Smooth muscle cell (in vitro differentiated cells): ENCODE results near the gene CMIP. TPM values are rescaled to one million over a fixed set of nuclear protein-coding genes. Genes with fewer than 3 reads are reported as not detected.

Experiments
- DNase-seq: peaks from one replicate; lab custom pipeline; 2025; ENCODE audit not compliant: unreplicated experiment; lab: John Stamatoyannopoulos, UW
- H2AFZ ChIP-seq: fragments of 200-600 bp; sonication (generic); 2 replicates; pipeline ENCODE4 v1.6.0; 2016; ENCODE audit warnings: antibody characterized with exemption, low read depth, mild to moderate bottlenecking
- H3F3A ChIP-seq: fragments of 200-600 bp; sonication (generic); 2 replicates; pipeline ENCODE4 v1.6.0; 2017; ENCODE audit warnings: antibody characterized with exemption, low read depth
- H3K27ac ChIP-seq: fragments of 200-600 bp; sonication (generic); 2 replicates; pipeline ENCODE4 v1.5.1; 2016; ENCODE audit warnings: low read depth, mild to moderate bottlenecking
- H3K27me3 ChIP-seq: fragments of 200-600 bp; sonication (generic); 2 replicates; pipeline ENCODE4 v1.6.1; 2016; ENCODE audit warnings: low read depth, mild to moderate bottlenecking
- H3K36me3 ChIP-seq: fragments of 200-600 bp; sonication (generic); 2 replicates; pipeline ENCODE4 v1.5.1; 2016; ENCODE audit warnings: low read depth
- H3K4me1 ChIP-seq: fragments of 200-600 bp; sonication (generic); 2 replicates; pipeline ENCODE4 v1.5.1; 2016; ENCODE audit warnings: low read depth
- H3K4me2 ChIP-seq: fragments of 200-600 bp; sonication (generic); 2 replicates; pipeline ENCODE4 v1.6.0; 2016; ENCODE audit warnings: mild to moderate bottlenecking
- H3K4me3 ChIP-seq: fragments of 200-600 bp; sonication (generic); 2 replicates; pipeline ENCODE4 v1.5.1; 2016; ENCODE audit warnings: mild to moderate bottlenecking
- H3K79me2 ChIP-seq: fragments of 200-600 bp; sonication (generic); 2 replicates; pipeline ENCODE4 v1.6.0; 2016; ENCODE audit warnings: low read depth, mild to moderate bottlenecking
- H3K9ac ChIP-seq: fragments of 200-600 bp; sonication (generic); 2 replicates; pipeline ENCODE4 v1.6.0; 2016; ENCODE audit warnings: low read depth
- H3K9me3 ChIP-seq: fragments of 200-600 bp; sonication (generic); replicated peaks from 2 replicates; pipeline ENCODE4 v1.5.1; 2016; ENCODE audit warnings: low read depth
- H4K20me1 ChIP-seq: fragments of 200-600 bp; sonication (generic); 2 replicates; pipeline ENCODE4 v1.6.0; 2016; ENCODE audit warnings: low read depth
- CTCF ChIP-seq: fragments of 200-600 bp; sonication (generic); IDR thresholded peaks from 2 replicates; pipeline ENCODE4 v1.5.1; 2017; ENCODE audit warnings: borderline replicate concordance, mild to moderate bottlenecking, antibody characterized with exemption; ENCODE audit not compliant: insufficient read depth, poor library complexity, severe bottlenecking
- WGBS: methylation state at CpG from one replicate; pipeline ENCODE4 v1.1.7; 2016; ENCODE audit warnings: low lambda C conversion rate; 5-methylcytosine and 5-hydroxymethylcytosine counted together
- microRNA-seq: library from miRNA; unstranded; fragments of <30 nt; microRNA quantifications from one replicate; pipeline ENCODE4, GENCODE V29; 2016; ENCODE audit warnings: borderline number of aligned reads
- polyA plus RNA-seq: library from polyadenylated mRNA; unstranded; fragments of >200 nt; fragmentation: Nextera tagmentation; extraction: Ambion mirVana; gene quantifications from 2 replicates; pipeline ENCODE4 v1.2.1, GENCODE V29; 2016
- small RNA-seq: library from RNA; depleted of rRNA; stranded (forward); fragments of <200 nt; gene quantifications from one replicate; pipeline ENCODE3, GENCODE V24; 2014
- total RNA-seq: library from RNA; depleted of rRNA; stranded (reverse); fragments of >200 nt; gene quantifications from 2 replicates; pipeline ENCODE4 v1.2.3, GENCODE V29; 2014

Gene CMIP
- total and polyA plus RNA-seq, 2 experiments from 2014 or later: 2.5 to 44.5 TPM

DNA sequence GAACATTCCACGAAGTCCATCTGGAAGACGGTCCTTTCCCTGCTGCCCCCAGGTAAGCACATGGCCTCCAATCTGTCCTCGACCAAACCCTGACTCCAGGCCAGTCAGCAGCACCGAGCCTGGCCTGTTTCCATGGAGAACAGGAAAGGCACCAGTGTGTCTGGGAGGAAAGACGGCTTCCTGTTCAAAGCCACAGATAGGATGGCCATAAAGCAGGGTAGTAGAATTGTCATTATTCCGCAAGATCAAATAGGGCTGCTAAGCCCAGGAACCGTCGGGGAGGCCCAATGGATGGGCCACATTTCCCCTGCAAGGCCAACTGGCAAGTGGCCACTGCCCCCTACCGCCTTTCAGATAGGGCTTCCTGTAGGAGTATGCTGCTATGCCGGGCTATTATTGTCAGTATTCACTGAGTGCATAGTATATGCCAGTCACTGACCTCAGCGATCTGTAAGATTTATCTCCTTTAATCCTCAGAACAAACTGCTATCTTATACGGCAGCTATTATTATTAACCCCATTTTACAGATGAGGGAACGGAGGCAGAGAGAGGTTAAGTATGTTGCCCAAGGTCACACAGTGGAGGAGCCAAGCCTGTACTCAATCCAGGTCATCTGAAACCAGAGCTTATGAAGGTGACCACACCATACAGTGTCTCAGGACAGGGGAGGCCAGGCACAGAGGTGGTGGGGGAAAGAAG, 311.5 kb downstream of the CMIP start:
- Histone ChIP-seq H3K36me3 (no peaks in the 10 kb centered on the region), H3K4me2 (no peak overlapping the region), H3K4me1 (no peaks in the 10 kb centered on the region), H3F3A (no peaks in the 10 kb centered on the region), H3K9me3 (no peaks in the 10 kb centered on the region), H3K4me3 (no peak overlapping the region), H3K79me2 (no peaks in the 10 kb centered on the region), H4K20me1 (no peaks in the 10 kb centered on the region), H3K9ac (no peak overlapping the region), H2AFZ (no peak overlapping the region), H3K27me3 (no peaks in the 10 kb centered on the region), H3K27ac (no peak overlapping the region)
- TF ChIP-seq CTCF: no peak
- 55% methylated on average over 13 of the region's 13 CpGs for WGBS
- DNase-seq: no peak

DNA sequence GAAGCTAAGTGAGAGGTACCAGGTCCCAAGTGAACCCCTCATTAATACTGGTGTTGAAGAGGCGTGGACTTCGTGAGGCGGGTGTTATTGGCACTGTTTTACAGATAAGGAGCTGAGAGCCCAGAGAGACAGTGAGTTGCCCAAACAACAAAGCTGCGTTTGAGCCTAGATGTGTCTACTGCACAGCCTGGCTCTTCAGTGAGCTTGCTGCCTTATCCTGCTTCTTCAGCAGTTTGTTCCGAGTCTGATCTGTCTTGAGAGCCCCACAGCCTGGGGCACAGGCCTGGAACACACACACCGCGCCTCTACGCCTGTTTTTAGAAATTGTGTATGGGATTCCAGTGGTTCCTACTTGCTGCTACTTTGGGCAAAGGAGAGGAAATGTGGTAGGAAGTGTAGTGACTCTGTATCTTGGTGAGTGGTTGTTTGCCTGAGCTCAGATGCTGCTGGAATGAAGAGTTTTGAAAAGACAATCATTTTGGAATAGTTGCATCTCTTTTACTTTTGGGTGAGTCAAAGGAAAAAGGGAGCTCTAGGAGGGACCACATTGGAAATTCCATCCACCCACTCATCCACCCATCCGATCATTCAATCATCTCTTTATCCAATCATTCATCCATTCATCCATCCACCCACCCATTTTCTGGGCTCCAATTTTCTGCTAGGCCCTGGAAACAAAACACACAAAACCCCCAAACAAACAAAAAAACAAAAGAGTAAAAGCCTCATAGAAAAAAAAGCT, 312.2 kb downstream of the CMIP start:
- Histone ChIP-seq H2AFZ (no peak overlapping the region), H3K27me3 (no peaks in the 10 kb centered on the region), H3K9ac (no peak overlapping the region), H3K4me2 (no peak overlapping the region), H3K27ac (no peak overlapping the region), H3F3A (no peaks in the 10 kb centered on the region), H3K36me3 (no peaks in the 10 kb centered on the region), H3K4me3 (no peak overlapping the region), H3K9me3 (no peaks in the 10 kb centered on the region), H3K79me2 (no peaks in the 10 kb centered on the region), H4K20me1 (no peaks in the 10 kb centered on the region), H3K4me1 (no peaks in the 10 kb centered on the region)
- WGBS: 80% methylated on average over 9 of the region's 9 CpGs
- DNase-seq: no peak
- no peak for TF ChIP-seq CTCF

DNA sequence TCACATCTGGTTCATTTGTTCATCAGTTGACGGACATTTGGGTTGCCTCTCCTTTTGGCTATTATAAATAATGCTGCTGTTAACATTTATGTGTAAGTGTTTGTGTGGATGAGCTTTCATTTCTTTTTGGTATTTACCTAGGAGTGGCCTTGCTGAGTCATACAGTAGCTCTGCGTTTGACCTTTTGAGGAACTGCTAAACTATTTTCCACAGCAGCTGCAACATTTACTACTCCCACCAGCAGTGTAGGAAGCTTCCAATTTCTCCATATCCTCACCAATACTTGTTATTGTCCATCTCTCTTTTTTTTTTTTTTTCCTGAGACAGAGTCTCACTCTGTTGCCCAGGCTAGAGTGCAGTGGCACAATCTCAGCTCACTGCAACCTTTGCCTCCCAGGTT, 313.8 kb downstream of the CMIP start:
- Histone ChIP-seq H3K79me2 (no peaks in the 10 kb centered on the region), H3K9me3 (no peaks in the 10 kb centered on the region), H3F3A (no peaks in the 10 kb centered on the region), H3K27ac (no peak overlapping the region), H3K4me3 (no peak overlapping the region), H4K20me1 (no peaks in the 10 kb centered on the region), H3K36me3 (no peaks in the 10 kb centered on the region), H3K4me1 (no peaks in the 10 kb centered on the region), H3K9ac (no peak overlapping the region), H3K4me2 (no peak overlapping the region), H3K27me3 (no peaks in the 10 kb centered on the region), H2AFZ (no peak overlapping the region)
- DNase-seq: no peak
- 35% methylated on average over 2 of the region's 2 CpGs for WGBS
- TF ChIP-seq CTCF: no peak

Small RNA genes lying within 50 kb of the gene (microRNA-seq; reads per million reads assigned to microRNA genes)
- gene MIR6504 (not detected), gene MIR7854 (1.8 reads per million)

Small RNA genes lying within 50 kb of the gene (small RNA-seq; reads per million reads assigned to genes)
- gene MIR6504 (0.16 reads per million), gene MIR7854 (0.21 reads per million)

Other genes starting within 250 kb of the CMIP start
- not detected in 2 replicates for gene BCO1, start 206.1 kb upstream of the CMIP start, total RNA-seq
- gene BCO1, start 206.1 kb upstream of the CMIP start, polyA plus RNA-seq: not detected in 2 replicates
- gene GAN, start 129.8 kb upstream of the CMIP start, total RNA-seq: 14.6 and 16.3 TPM in 2 replicates
- gene GAN, start 129.8 kb upstream of the CMIP start, polyA plus RNA-seq: 1.2 and 1.6 TPM in 2 replicates